Neuronal stem cell (in vitro differentiated cells): ENCODE measurements around the gene NXPH1.

ENCODE experiments used
- DNase-seq: peaks from one replicate; pipeline ENCODE4 v3.0.0-alpha.2; 2013; ENCODE audit warnings: low spot score
- H2AFZ ChIP-seq: one replicate; pipeline ENCODE4 v1.6.1; 2013; ENCODE audit warnings: mild to moderate bottlenecking, low read length, inconsistent platforms
- H2AK5ac ChIP-seq: 2 replicates; pipeline ENCODE4 v1.6.1; 2013; ENCODE audit warnings: low read depth, mild to moderate bottlenecking, inconsistent platforms, low read length, moderate library complexity, mixed read lengths
- H2BK120ac ChIP-seq: 2 replicates; pipeline ENCODE4 v1.6.1; 2013; ENCODE audit warnings: low read depth, mild to moderate bottlenecking, inconsistent platforms, low read length, moderate library complexity, mixed read lengths
- H2BK12ac ChIP-seq: one replicate; pipeline ENCODE4 v1.6.1; 2013; ENCODE audit warnings: low read length, inconsistent platforms
- H2BK15ac ChIP-seq: 2 replicates; pipeline ENCODE4 v1.6.1; 2013; ENCODE audit warnings: mild to moderate bottlenecking, low read length, inconsistent platforms, mixed read lengths
- H2BK5ac ChIP-seq: one replicate; pipeline ENCODE4 v1.6.1; 2013; ENCODE audit warnings: inconsistent platforms, mild to moderate bottlenecking, low read length, moderate library complexity
- H3K14ac ChIP-seq: one replicate; pipeline ENCODE4 v1.6.1; 2013; ENCODE audit warnings: low read length, inconsistent platforms
- H3K18ac ChIP-seq: 2 replicates; pipeline ENCODE4 v1.6.1; 2013; ENCODE audit warnings: low read length, inconsistent platforms
- H3K23ac ChIP-seq: 2 replicates; pipeline ENCODE4 v1.6.1; 2013; ENCODE audit warnings: low read depth, mild to moderate bottlenecking, mixed read lengths, low read length, inconsistent platforms; ENCODE audit not compliant: poor library complexity
- H3K27ac ChIP-seq: replicated peaks from 3 replicates; pipeline ENCODE4 v1.5.1; 2013; ENCODE audit warnings: low read length, inconsistent platforms
- H3K27me3 ChIP-seq, 3 experiments: 2 replicates each; pipeline ENCODE4 v1.6.1; 2013; ENCODE audit warnings: low read length in 3 of 3, mild to moderate bottlenecking in 2 of 3, inconsistent platforms in 1 of 3, low read depth in 1 of 3, mixed read lengths in 1 of 3, moderate library complexity in 1 of 3; ENCODE audit not compliant: control insufficient read depth in 3 of 3, insufficient read depth in 3 of 3
- H3K36me3 ChIP-seq, 2 donors: replicated peaks in 1 of 2; 2 replicates each; pipeline ENCODE4 v1.6.1; 2013; ENCODE audit warnings: low read length in 2 of 2; ENCODE audit not compliant: control insufficient read depth in 2 of 2, insufficient read depth in 2 of 2
- H3K4ac ChIP-seq: 2 replicates; pipeline ENCODE4 v1.6.1; 2013; ENCODE audit warnings: inconsistent platforms, mild to moderate bottlenecking, low read length, moderate library complexity
- H3K4me1 ChIP-seq, 2 donors: 1 replicate in 1 of 2; 2 replicates in 1 of 2; pipeline ENCODE4 v1.6.1; 2013; ENCODE audit warnings: low read length in 2 of 2, low read depth in 1 of 2; ENCODE audit not compliant: control insufficient read depth in 2 of 2, insufficient read depth in 1 of 2
- H3K4me2 ChIP-seq: one replicate; pipeline ENCODE4 v1.6.1; 2013; ENCODE audit warnings: mild to moderate bottlenecking, low read length, inconsistent platforms; ENCODE audit not compliant: insufficient read depth, poor library complexity, severe bottlenecking
- H3K4me3 ChIP-seq, 2 donors: 2 replicates each; pipeline ENCODE4 v1.5.1; 2013; ENCODE audit warnings: low read length in 2 of 2, mild to moderate bottlenecking in 2 of 2, inconsistent platforms in 1 of 2, moderate library complexity in 1 of 2
- H3K79me1 ChIP-seq: one replicate; pipeline ENCODE4 v1.6.1; 2013; ENCODE audit warnings: low read depth, mild to moderate bottlenecking, inconsistent platforms, low read length, moderate library complexity
- H3K9ac ChIP-seq: one replicate; pipeline ENCODE4 v1.6.1; 2013; ENCODE audit warnings: mild to moderate bottlenecking, low read depth, low read length, inconsistent platforms; ENCODE audit not compliant: poor library complexity
- H3K9me3 ChIP-seq, 2 donors: replicated peaks in 1 of 2; 2 replicates each; pipeline versions ENCODE3 to v1.6.1; 2013; ENCODE audit warnings: low read length in 2 of 2, mild to moderate bottlenecking in 2 of 2, inconsistent platforms in 1 of 2, low read depth in 1 of 2, mixed read lengths in 1 of 2, moderate library complexity in 1 of 2; ENCODE audit not compliant: control insufficient read depth in 2 of 2, insufficient read depth in 1 of 2
- H4K8ac ChIP-seq: one replicate; pipeline ENCODE4 v1.6.1; 2013; ENCODE audit warnings: low read depth, mild to moderate bottlenecking, inconsistent platforms, low read length, moderate library complexity
- H4K91ac ChIP-seq: one replicate; pipeline ENCODE4 v1.6.1; 2013; ENCODE audit warnings: low read length, low read depth, mild to moderate bottlenecking, inconsistent platforms; ENCODE audit not compliant: poor library complexity
- WGBS, 2 donors: extraction: QIAGEN DNeasy Blood & Tissue Kit; methylation state at CpG; one replicate each; pipeline ENCODE4 v1.1.7; 2013; ENCODE audit warnings: missing lambda C conversion rate in 2 of 2, mixed read lengths in 1 of 2; ENCODE audit not compliant: insufficient read length in 2 of 2, insufficient replicate concordance in 1 of 2; ENCODE audit errors: extremely low coverage in 2 of 2; 5-methylcytosine and 5-hydroxymethylcytosine counted together

The NXPH1 gene

GRCh38 chr7:8581842-8582241, 148.4 kb downstream of the NXPH1 start:
- WGBS, 2 donors, result no CpG with 5 or more reads among the region's 5 CpGs

GRCh38 chr7:8582728-8583127, 149.3 kb downstream of the NXPH1 start:
- Histone ChIP-seq H2AK5ac (no peak overlapping the region), H2BK5ac (no peak overlapping the region), H3K79me1 (no peaks in the 10 kb centered on the region), H3K4me1 (no peaks in the 10 kb centered on the region), H3K14ac (peak overlapping the region; percentile 87), H3K18ac (peak overlapping the region; percentile 85), H4K91ac (no peak overlapping the region), H3K4ac (no peak overlapping the region), H4K8ac (no peak overlapping the region), H2AFZ (no peak overlapping the region), H2BK12ac (no peak overlapping the region), H3K27ac (no peak overlapping the region), H2BK120ac (no peak overlapping the region), H3K4me2 (peak overlapping the region; percentile 11), H3K9me3 (no peaks in the 10 kb centered on the region), H3K9ac (no peak overlapping the region), H3K27me3 (no peaks in the 10 kb centered on the region), H2BK15ac (no peak overlapping the region), H3K23ac (peak overlapping the region; percentile 67), H3K4me3 (no peak overlapping the region), H3K36me3 (no peaks in the 10 kb centered on the region)
- DNase-seq, result no peak
- WGBS, 2 donors, result no CpG with 5 or more reads among the region's 3 CpGs

More at GRCh38 chr7:8581842-8582241, 148.4 kb downstream of the NXPH1 start:
- no peak overlapping the region for H2BK12ac ChIP-seq
- no peak for DNase-seq
- no peak overlapping the region for H3K23ac ChIP-seq
- no peak overlapping the region for H2BK120ac ChIP-seq
- H3K18ac ChIP-seq, result peak overlapping the region; percentile 1
- no peaks in the 10 kb centered on the region for H3K79me1 ChIP-seq
- no peak overlapping the region for H4K8ac ChIP-seq
- no peak overlapping the region for H3K4me2 ChIP-seq
- no peak overlapping the region for H4K91ac ChIP-seq
- H3K4me3 ChIP-seq, result no peak overlapping the region
- H2AFZ ChIP-seq, result no peak overlapping the region
- H3K4me1 ChIP-seq, result no peaks in the 10 kb centered on the region
- H2AK5ac ChIP-seq, result no peak overlapping the region
- H3K9ac ChIP-seq, result no peak overlapping the region
- H3K14ac ChIP-seq, result no peak overlapping the region
- H3K27ac ChIP-seq, result no peak overlapping the region
- H3K27me3 ChIP-seq, result no peaks in the 10 kb centered on the region
- H2BK5ac ChIP-seq, result no peak overlapping the region
- H3K4ac ChIP-seq, result no peak overlapping the region
- peak overlapping the region; percentile 54 for H2BK15ac ChIP-seq
- H3K9me3 ChIP-seq, result no peaks in the 10 kb centered on the region
- H3K36me3 ChIP-seq, result no peaks in the 10 kb centered on the region

- no peaks in the 10 kb centered on the region for H3K9me3 ChIP-seq
- H3K4me3 ChIP-seq, result no peak overlapping the region
- no peaks in the 10 kb centered on the region for H3K36me3 ChIP-seq
- H3K4me1 ChIP-seq, result no peaks in the 10 kb centered on the region
- no peaks in the 10 kb centered on the region for H3K79me1 ChIP-seq
- H3K18ac ChIP-seq, result no peak overlapping the region
- H2AK5ac ChIP-seq, result no peak overlapping the region
- H3K27ac ChIP-seq, result no peak overlapping the region
- no peak overlapping the region for H4K8ac ChIP-seq
- no peak overlapping the region for H2BK15ac ChIP-seq
- H3K27me3 ChIP-seq, result no peaks in the 10 kb centered on the region
- no peak overlapping the region for H3K4me2 ChIP-seq
- no peak overlapping the region for H2AFZ ChIP-seq
- no CpG with 5 or more reads among the region's 1 CpG for WGBS, 2 donors
- no peak overlapping the region for H3K9ac ChIP-seq
- H2BK12ac ChIP-seq, result no peak overlapping the region
- DNase-seq, result no peak
- no peak overlapping the region for H2BK5ac ChIP-seq
- no peak overlapping the region for H2BK120ac ChIP-seq
- H3K14ac ChIP-seq, result no peak overlapping the region
- no peak overlapping the region for H3K23ac ChIP-seq
- H4K91ac ChIP-seq, result no peak overlapping the region
- no peak overlapping the region for H3K4ac ChIP-seq
Measured at GRCh38 chr7:8585591-8585990, 152.2 kb downstream of the NXPH1 start.

- no peak overlapping the region for H3K18ac ChIP-seq
- H2BK12ac ChIP-seq, result no peak overlapping the region
- H3K79me1 ChIP-seq, result no peaks in the 10 kb centered on the region
- no peak overlapping the region for H4K91ac ChIP-seq
- no peak overlapping the region for H2AFZ ChIP-seq
- H3K27me3 ChIP-seq, result no peaks in the 10 kb centered on the region
- H3K4me2 ChIP-seq, result no peak overlapping the region
- no peak overlapping the region for H3K9ac ChIP-seq
- H3K23ac ChIP-seq, result no peak overlapping the region
- WGBS, 2 donors, result no CpG with 5 or more reads among the region's 4 CpGs
- no peak overlapping the region for H4K8ac ChIP-seq
- H3K4me3 ChIP-seq, result no peak overlapping the region
- DNase-seq, result no peak
- H3K4me1 ChIP-seq, result no peaks in the 10 kb centered on the region
- no peaks in the 10 kb centered on the region for H3K36me3 ChIP-seq
- no peak overlapping the region for H3K27ac ChIP-seq
- H2BK120ac ChIP-seq, result no peak overlapping the region
- H2AK5ac ChIP-seq, result no peak overlapping the region
- H2BK5ac ChIP-seq, result no peak overlapping the region
- no peaks in the 10 kb centered on the region for H3K9me3 ChIP-seq
- no peak overlapping the region for H3K4ac ChIP-seq
- H3K14ac ChIP-seq, result no peak overlapping the region
- no peak overlapping the region for H2BK15ac ChIP-seq
Measured at GRCh38 chr7:8590225-8590624, 156.8 kb downstream of the NXPH1 start.
